ENCODE data around the gene GAPDH.
"Not testable (repeated sequence)": the region's sequence is repeated elsewhere in the genome, so short reads cannot be mapped to it uniquely, and the experiment has no call there.

The GAPDH gene

GRCh38 chr12:6535960-6536847, 1.9 kb downstream of the GAPDH start:
- peaks cover 53% of the 10 kb centered on the region for H3K36me3 ChIP-seq
- TF ChIP-seq Cebpa-rat (IDR thresholded peaks at IDR 0.05): no peak
- H3K27me3 ChIP-seq: no peaks in the 10 kb centered on the region
- no peaks in the 10 kb centered on the region for H3K9me3 ChIP-seq
- peak overlapping the region; percentile 99 for H3K27ac ChIP-seq
- H3K4me2 ChIP-seq: peak overlapping the region; percentile 93
- peak overlapping the region; percentile 97 for H3K4me3 ChIP-seq
- H3K4me1 ChIP-seq: peaks cover 76% of the 10 kb centered on the region
- peaks cover 66% of the 10 kb centered on the region for H4K20me1 ChIP-seq
- H3K9ac ChIP-seq: peak overlapping the region; percentile 99

GRCh38 chr12:6536894-6537579, 2.7 kb downstream of the GAPDH start:
- Histone ChIP-seq H3K36me3 (peaks cover 56% of the 10 kb centered on the region), H3K27me3 (no peaks in the 10 kb centered on the region), H3K27ac (0 out of 2 replicates have a peak overlapping the region, but pooled peaks have one; percentile 99), H3K9ac (peak overlapping the region; percentile 99; the same call in 1 of the 2 replicates), H3K4me1 (peaks cover 76% of the 10 kb centered on the region), H3K4me3 (peak overlapping the region; percentile 97), H4K20me1 (peaks cover 73% of the 10 kb centered on the region), H3K4me2 (peak overlapping the region; percentile 93), H3K9me3 (no peaks in the 10 kb centered on the region)
- TF ChIP-seq Cebpa-rat (IDR thresholded peaks at IDR 0.05): no peak

- Histone ChIP-seq H3K4me3 (peak overlapping the region; percentile 97), H3K27ac (0 out of 2 replicates have a peak overlapping the region, but pooled peaks have one; percentile 25), H3K4me2 (peak overlapping the region; percentile 93), H3K9ac (peak overlapping the region; percentile 99; the same call in 1 of the 2 replicates), H3K36me3 (peaks cover 61% of the 10 kb centered on the region), H4K20me1 (peaks cover 73% of the 10 kb centered on the region), H3K4me1 (peaks cover 76% of the 10 kb centered on the region)
- not testable (repeated sequence) for H3K9me3 ChIP-seq, H3K27me3 ChIP-seq
These were observed 3.5 kb downstream of the GAPDH start for GRCh38 chr12:6537580-6538419.

GRCh38 chr12:6538420-6539313, 4.3 kb downstream of the GAPDH start:
- Histone ChIP-seq H3K4me1 (peaks cover 73% of the 10 kb centered on the region), H3K27me3 (no peaks in the 10 kb centered on the region), H3K9ac (peak overlapping the region; percentile 47; the same call in 1 of the 2 replicates), H3K27ac (0 out of 2 replicates have a peak overlapping the region, but pooled peaks have one; percentile 20), H3K4me2 (peak overlapping the region; percentile 93), H4K20me1 (peaks cover 73% of the 10 kb centered on the region), H3K36me3 (peaks cover 68% of the 10 kb centered on the region), H3K9me3 (no peaks in the 10 kb centered on the region), H3K4me3 (no peak overlapping the region)
- no peak for TF ChIP-seq Cebpa-rat (IDR thresholded peaks at IDR 0.05)

- no peak for TF ChIP-seq Cebpa-rat (IDR thresholded peaks at IDR 0.05)
- peaks cover 73% of the 10 kb centered on the region for H3K36me3 ChIP-seq
- no peak overlapping the region for H3K9ac ChIP-seq
- no peaks in the 10 kb centered on the region for H3K27me3 ChIP-seq
- no peak overlapping the region for H3K4me3 ChIP-seq
- H3K27ac ChIP-seq: no peak overlapping the region
- peaks cover 73% of the 10 kb centered on the region for H3K4me1 ChIP-seq
- H4K20me1 ChIP-seq: peaks cover 73% of the 10 kb centered on the region
- H3K4me2 ChIP-seq: peak overlapping the region; percentile 93
- no peaks in the 10 kb centered on the region for H3K9me3 ChIP-seq
These were observed 5.0 kb downstream of the GAPDH start for GRCh38 chr12:6539314-6539682.

GRCh38 chr12:6539707-6540134, 5.4 kb downstream of the GAPDH start:
- Histone ChIP-seq H4K20me1 (peaks cover 71% of the 10 kb centered on the region), H3K4me3 (peak overlapping the region; percentile 57), H3K4me1 (peaks cover 73% of the 10 kb centered on the region), H3K27ac (no peak overlapping the region), H3K4me2 (peak overlapping the region; percentile 93), H3K36me3 (peaks cover 78% of the 10 kb centered on the region), H3K9me3 (no peaks in the 10 kb centered on the region), H3K9ac (peak overlapping the region; percentile 36; the same call in 1 of the 2 replicates), H3K27me3 (no peaks in the 10 kb centered on the region)
- no peak for TF ChIP-seq Cebpa-rat (IDR thresholded peaks at IDR 0.05)

- H3K27ac ChIP-seq: peak overlapping the region; percentile 51; the same call in 1 of the 2 replicates
- peaks cover 80% of the 10 kb centered on the region for H3K36me3 ChIP-seq
- no peaks in the 10 kb centered on the region for H3K27me3 ChIP-seq
- no peak for TF ChIP-seq Cebpa-rat (IDR thresholded peaks at IDR 0.05)
- H4K20me1 ChIP-seq: peaks cover 65% of the 10 kb centered on the region
- peak overlapping the region; percentile 44 for H3K9ac ChIP-seq
- peak overlapping the region; percentile 57 for H3K4me3 ChIP-seq
- peak overlapping the region; percentile 93 for H3K4me2 ChIP-seq
- peaks cover 73% of the 10 kb centered on the region for H3K4me1 ChIP-seq
- no peaks in the 10 kb centered on the region for H3K9me3 ChIP-seq
These were observed 6.0 kb downstream of the GAPDH start for GRCh38 chr12:6540181-6540877.
